ENCODE data around the gene ZNF500.

Gene ZNF500

GRCh38 chr16:4755687-4756086, 11.3 kb downstream of the ZNF500 start:
- no peak overlapping the region for H3K4me2 ChIP-seq (ENCODE audit: low read depth, low read length, poor library complexity, severe bottlenecking)
- H3K4me3 ChIP-seq (ENCODE audit: insufficient read depth, low read length, poor library complexity, severe bottlenecking): no peak overlapping the region
- H3K9me3 ChIP-seq (ENCODE audit: insufficient read depth, low read length): no peaks in the 10 kb centered on the region
- 0 out of 2 replicates have a peak, but pooled peaks cover 5% of the 10 kb centered on the region for H3K36me3 ChIP-seq (ENCODE audit: low read length)
- H2AFZ ChIP-seq (ENCODE audit: low read depth, low read length, severe bottlenecking): no peak overlapping the region
- no peaks in the 10 kb centered on the region for H3F3A ChIP-seq (ENCODE audit: insufficient read depth)
- no peak overlapping the region for H3K27ac ChIP-seq (ENCODE audit: low read depth, low read length)
- no peaks in the 10 kb centered on the region for H3K9me2 ChIP-seq (replicated peaks; ENCODE audit: insufficient read depth, low read length)
- TF ChIP-seq EZH2phosphoT487 (conservative IDR thresholded peaks at IDR 0.05; ENCODE audit: low read length) (no peak), CTCF (IDR thresholded peaks at IDR 0.05; ENCODE audit: insufficient read depth, low read length, poor library complexity, severe bottlenecking) (no peak)
- no peaks in the 10 kb centered on the region for H4K20me1 ChIP-seq (ENCODE audit: low read depth, low read length)
- H3K9ac ChIP-seq (ENCODE audit: low read length): no peak overlapping the region
- H3K79me2 ChIP-seq (ENCODE audit: insufficient read depth, low read length): no peaks in the 10 kb centered on the region
- no peaks in the 10 kb centered on the region for H3K27me3 ChIP-seq (ENCODE audit: low read length)

GRCh38 chr16:4754865-4755264, 12.1 kb downstream of the ZNF500 start:
- H3K9me2 ChIP-seq (replicated peaks; ENCODE audit: insufficient read depth, low read length): no peaks in the 10 kb centered on the region
- TF ChIP-seq EZH2phosphoT487 (conservative IDR thresholded peaks at IDR 0.05; ENCODE audit: low read length): no peak
- no peak for TF ChIP-seq CTCF (IDR thresholded peaks at IDR 0.05; ENCODE audit: insufficient read depth, low read length, poor library complexity, severe bottlenecking)
- H3K27me3 ChIP-seq (ENCODE audit: low read length): no peaks in the 10 kb centered on the region
- H2AFZ ChIP-seq (ENCODE audit: low read depth, low read length, severe bottlenecking): no peak overlapping the region
- H4K20me1 ChIP-seq (ENCODE audit: low read depth, low read length): no peaks in the 10 kb centered on the region
- no peak overlapping the region for H3K4me2 ChIP-seq (ENCODE audit: low read depth, low read length, poor library complexity, severe bottlenecking)
- 0 out of 2 replicates have a peak, but pooled peaks cover 5% of the 10 kb centered on the region for H3K36me3 ChIP-seq (ENCODE audit: low read length)
- no peak overlapping the region for H3K4me3 ChIP-seq (ENCODE audit: insufficient read depth, low read length, poor library complexity, severe bottlenecking)
- H3K27ac ChIP-seq (ENCODE audit: low read depth, low read length): no peak overlapping the region
- H3K79me2 ChIP-seq (ENCODE audit: insufficient read depth, low read length): no peaks in the 10 kb centered on the region
- H3K9ac ChIP-seq (ENCODE audit: low read length): no peak overlapping the region
- H3F3A ChIP-seq (ENCODE audit: insufficient read depth): no peaks in the 10 kb centered on the region
- no peaks in the 10 kb centered on the region for H3K9me3 ChIP-seq (ENCODE audit: insufficient read depth, low read length)

GRCh38 chr16:4753227-4753626, 13.7 kb downstream of the ZNF500 start:
- H3K9ac ChIP-seq (ENCODE audit: low read length): no peak overlapping the region
- H3K4me3 ChIP-seq (ENCODE audit: insufficient read depth, low read length, poor library complexity, severe bottlenecking): no peak overlapping the region
- H3K9me2 ChIP-seq (replicated peaks; ENCODE audit: insufficient read depth, low read length): no peaks in the 10 kb centered on the region
- H3K9me3 ChIP-seq (ENCODE audit: insufficient read depth, low read length): no peaks in the 10 kb centered on the region
- H4K20me1 ChIP-seq (ENCODE audit: low read depth, low read length): no peaks in the 10 kb centered on the region
- no peak overlapping the region for H2AFZ ChIP-seq (ENCODE audit: low read depth, low read length, severe bottlenecking)
- no peak overlapping the region for H3K27ac ChIP-seq (ENCODE audit: low read depth, low read length)
- H3K79me2 ChIP-seq (ENCODE audit: insufficient read depth, low read length): no peaks in the 10 kb centered on the region
- TF ChIP-seq CTCF (IDR thresholded peaks at IDR 0.05; ENCODE audit: insufficient read depth, low read length, poor library complexity, severe bottlenecking): no peak
- H3K4me2 ChIP-seq (ENCODE audit: low read depth, low read length, poor library complexity, severe bottlenecking): no peak overlapping the region
- H3K36me3 ChIP-seq (ENCODE audit: low read length): 0 out of 2 replicates have a peak, but pooled peaks cover 5% of the 10 kb centered on the region
- H3F3A ChIP-seq (ENCODE audit: insufficient read depth): no peaks in the 10 kb centered on the region
- H3K27me3 ChIP-seq (ENCODE audit: low read length): no peaks in the 10 kb centered on the region

All from SU-DHL-6 (cell line).